Measurements from ENCODE around the gene SH3BGRL2.
"Not testable (repeated sequence)": the region's sequence is repeated elsewhere in the genome, so short reads cannot be mapped to it uniquely, and the experiment has no call there.

Gene SH3BGRL2

DNA sequence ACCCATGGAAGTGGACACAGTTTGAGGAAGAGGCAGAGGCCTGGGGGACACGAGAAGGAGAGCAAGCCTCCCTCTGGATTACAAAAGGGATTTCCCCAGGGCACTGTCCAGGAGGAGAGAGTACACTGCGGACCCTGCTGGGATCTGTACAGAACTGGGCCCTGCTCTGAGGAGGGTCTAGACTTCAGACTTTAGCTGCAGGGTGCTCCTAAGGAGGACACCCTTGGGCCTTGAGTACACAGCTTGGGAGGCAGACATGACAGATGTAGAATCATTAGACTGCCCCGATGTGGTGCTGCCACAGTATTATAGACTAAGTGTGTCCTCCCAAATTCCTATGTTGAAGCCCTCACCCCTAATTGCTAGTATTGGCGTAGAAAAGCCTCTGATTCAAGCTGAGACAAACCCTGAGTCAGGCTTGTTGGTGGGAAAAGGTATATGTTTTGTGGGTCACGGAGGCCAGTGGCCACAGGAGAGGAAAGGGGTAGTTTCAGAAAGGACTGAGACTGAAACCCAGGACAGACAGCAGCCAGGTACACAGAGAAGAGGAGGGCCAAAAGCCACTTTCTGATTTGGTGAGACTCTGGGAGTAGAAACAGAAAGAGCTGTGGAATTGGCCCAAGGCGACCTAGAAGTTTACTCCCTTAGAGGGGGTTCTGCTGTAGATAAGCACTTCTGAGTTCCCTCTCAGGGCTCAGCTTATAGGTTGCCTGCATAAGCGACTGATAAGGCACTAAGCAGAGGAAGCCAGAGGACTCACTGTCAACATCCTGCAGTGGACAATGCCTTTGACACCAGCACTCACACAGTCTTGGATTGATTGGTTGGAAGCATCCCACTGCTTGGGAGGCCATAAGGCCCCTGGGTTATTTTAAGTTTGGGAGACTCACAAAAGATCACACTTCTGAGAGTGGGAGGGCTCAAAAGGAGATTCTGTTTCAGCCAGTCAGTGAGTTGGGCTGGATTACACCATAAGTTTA is 16.5 kb upstream of the SH3BGRL2 start:
- no peak for DNase-seq

DNA sequence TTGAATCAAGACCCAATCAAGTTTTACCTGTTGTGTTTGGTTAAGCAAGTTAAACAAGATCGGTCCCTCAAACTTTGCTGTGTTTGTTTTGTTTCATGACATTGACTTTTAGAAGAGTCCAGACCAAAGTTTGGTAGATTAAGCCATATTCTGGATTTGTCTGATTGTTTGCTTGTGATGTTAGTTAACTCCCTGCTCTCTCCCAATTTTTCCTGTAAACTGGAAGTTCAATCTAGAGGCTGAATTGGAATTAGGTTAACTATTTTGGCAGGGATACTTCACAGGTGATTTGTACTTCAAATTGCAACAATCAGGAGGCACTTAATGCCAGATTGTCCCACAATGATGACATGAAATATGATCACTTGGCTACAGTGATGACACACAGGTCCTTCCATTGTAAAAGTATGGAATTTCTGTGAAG is 13.6 kb upstream of the SH3BGRL2 start:
- no peak for DNase-seq

- DNase-seq, result not testable (repeated sequence)
Measured at GRCh38 chr6:79618425-79618824, 12.7 kb upstream of the SH3BGRL2 start.

DNA sequence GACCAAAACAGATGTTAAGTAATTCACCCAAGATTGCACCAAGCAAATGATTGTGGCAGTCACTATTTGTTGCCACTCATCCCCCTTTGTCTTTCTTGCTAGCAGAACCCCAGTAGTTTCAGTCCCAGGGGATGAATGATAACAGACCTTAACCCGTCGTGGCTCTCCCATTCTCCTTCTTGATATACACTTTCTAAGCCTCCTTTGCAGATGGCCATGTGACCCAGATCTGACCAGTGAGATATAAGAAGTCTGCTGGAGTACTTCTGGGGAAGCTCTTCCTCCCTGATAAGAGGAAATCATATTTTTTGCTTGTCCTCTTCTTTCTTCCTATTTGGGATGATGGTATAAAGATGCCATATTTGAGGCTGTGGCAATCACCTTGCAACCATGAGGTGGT is 9.6 kb upstream of the SH3BGRL2 start:
- no peak for DNase-seq

- DNase-seq, result no peak
Measured at GRCh38 chr6:79622364-79622763, 8.8 kb upstream of the SH3BGRL2 start.

DNA sequence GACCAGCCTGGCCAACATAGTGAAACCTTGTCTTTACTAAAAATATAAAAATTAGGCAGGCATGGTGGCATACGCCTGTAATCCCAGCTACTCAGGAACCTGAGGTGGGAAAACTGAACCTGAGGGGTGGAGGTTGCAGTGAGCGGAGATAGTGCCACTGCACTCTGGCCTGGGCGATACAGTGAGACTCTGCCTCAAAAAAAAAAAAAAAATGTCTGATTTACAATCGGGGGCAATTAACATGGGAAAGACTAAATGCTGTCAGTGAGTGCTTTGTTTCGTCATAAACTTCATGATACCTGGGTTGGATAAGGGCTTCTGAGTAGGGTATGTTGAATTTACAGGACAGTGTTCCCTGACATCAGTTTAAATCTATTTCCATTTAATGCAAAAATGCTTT is 8.0 kb upstream of the SH3BGRL2 start:
- DNase-seq, result no peak

DNA sequence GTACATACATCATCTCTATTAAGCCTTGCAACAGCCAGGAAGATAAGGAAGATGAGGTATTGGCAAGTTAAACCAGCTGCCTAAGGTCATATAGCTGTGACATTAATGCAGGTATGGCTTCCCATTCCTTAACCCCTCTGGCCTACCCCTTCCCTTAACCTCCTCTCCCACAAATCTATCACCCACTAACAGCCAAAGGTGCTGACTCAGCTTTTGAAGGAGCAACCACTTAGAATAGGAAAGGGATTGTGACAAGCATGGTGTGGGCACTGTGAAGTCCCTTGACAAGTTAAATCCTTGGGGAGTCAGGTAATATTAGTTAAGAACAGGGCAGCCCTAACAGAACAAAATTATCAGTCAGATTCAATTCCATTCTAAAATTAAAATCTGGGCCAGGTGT is 5.4 kb upstream of the SH3BGRL2 start:
- DNase-seq, result no peak

DNA sequence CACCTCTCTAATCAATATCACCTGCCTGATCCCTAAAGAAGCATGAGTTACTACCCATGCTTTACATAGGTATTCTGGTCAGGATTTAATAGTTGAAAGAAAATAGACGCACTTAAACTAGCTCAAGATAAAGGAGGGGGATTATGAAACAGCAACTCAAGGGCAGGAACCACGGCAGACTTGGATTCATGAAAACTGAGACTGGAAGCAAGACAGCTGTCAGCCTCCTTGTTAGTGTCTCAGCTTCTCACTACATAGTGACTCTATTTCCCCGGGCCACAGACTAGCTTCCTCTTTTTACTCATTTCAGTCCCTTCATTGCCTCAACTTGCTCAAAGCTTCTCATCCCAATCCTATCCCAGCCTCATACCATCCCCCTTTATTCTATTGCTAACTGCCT is 4.3 kb upstream of the SH3BGRL2 start:
- DNase-seq, result no peak

- no peak for DNase-seq
Measured at GRCh38 chr6:79627422-79627821, 3.7 kb upstream of the SH3BGRL2 start.

DNA sequence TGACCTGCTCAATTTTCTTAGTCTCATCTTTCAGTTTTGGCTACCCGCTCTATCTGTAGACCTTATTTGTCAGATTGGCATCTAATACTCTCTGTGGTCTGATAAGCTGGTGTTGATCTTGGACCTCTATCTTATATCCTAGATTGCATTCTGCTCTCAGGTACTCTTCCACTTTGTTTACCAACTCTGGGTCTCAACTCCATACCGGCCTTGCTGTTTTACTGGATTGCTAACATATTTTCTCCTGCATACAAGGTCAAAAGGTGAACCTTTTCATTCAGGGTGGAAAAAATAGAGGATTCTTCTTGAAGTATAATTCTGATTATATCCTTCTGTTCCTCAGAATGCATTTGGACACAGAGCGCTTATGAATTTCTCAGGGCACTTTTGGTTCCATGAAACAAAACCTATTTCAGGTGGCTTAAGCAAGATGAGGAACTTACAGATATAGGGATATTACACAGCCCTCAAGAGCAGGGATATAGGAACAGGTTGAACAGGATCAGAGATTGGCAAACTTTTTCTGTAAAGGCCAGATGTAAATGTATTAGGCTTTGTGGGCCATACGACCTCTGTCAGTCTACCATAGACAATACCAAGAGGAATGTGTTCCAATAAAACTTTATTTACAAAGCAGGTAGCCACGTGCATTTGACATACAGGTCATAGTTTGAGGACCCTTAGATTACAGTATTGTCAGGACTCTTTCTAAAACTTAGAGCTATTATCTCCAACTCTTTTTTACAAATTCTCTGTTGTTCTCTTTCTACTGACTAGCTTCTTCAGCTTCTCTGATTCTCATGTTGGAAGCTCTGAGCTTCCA is 2.5 kb upstream of the SH3BGRL2 start:
- no peak for DNase-seq

- DNase-seq, result no peak
Measured at GRCh38 chr6:79630380-79630882, 698 bp upstream of the SH3BGRL2 start.

DNA sequence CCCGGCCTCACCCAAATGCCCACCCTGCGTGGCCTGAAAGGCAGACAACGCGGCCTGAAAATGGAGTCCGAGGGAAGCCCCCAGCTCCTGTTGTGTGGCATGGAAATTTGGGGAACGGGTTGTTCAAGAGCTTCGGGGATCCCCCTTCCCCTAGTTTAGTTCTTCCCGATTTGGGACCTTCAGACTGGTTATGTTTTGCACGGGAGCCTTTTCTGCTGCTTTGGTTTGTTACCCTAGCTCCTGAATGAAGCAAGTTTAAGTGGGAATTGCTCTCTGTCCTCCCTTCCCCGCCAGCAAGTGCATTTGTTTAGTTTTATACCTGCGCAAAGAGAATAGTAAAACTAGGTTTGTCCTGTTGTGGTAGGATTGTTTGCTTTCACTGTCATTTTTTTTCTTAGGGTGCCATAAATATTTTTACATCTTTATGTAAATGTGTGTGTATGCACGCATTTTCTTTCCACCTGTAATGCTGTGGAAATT is 604 bp downstream of the SH3BGRL2 start:
- DNase-seq, result no peak

DNA sequence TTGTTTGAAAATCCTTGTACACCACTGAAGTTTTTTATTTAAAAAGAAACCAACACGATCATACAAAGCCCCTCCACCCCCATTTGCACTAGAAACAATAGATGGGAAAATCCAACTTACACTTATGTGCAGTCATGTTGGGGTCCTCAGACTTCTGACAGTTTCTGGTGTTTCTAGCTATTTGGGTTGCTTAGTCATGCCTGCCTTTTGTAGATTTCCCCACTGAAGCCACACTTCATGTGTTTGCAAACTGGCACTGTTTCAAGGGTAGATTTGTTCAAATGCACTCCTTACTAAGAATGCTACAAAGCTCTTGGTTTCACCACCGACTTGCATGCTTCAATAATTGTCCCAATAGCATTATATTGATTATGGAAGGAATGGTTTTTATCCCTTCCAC is 1.5 kb downstream of the SH3BGRL2 start:
- DNase-seq, result no peak

DNA sequence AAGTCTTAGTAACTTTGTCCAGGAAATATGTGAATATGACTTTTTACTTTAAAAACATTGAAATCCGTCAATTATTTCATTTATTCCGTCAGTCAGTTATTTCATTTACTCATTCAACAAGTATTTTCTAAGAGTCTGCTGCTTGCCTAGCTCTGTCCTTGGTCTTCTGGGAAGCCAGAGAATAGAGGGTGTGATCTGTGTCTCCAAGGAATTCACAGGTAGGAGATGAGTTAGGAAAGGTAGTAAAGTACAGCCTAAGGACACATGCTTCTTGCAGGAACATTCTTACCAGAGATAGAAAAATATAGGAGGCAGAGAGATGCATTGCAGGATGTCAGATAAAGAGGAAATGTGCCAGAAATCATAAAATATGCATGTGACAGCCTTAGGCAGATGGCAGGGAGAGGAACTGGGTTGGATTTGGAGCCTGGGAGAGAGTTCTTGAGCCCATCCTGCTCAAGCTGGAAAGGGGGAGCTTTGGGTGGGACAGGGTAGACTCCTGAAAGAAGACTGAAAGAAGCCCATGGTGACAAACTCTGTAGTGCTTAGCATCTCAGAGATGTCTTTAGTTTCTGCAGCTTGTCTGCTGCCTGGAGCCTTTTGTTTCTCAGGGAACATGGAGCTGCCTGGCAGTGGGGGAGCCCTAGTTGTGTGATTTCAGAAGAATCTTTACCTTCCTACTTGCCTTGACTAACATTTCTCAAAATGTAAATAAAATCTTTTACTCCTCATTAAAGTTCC is 3.5 kb downstream of the SH3BGRL2 start:
- DNase-seq, result no peak

GRCh38 chr6:79635232-79635543 is 4.1 kb downstream of the SH3BGRL2 start:
- peak; percentile 57 for DNase-seq

DNA sequence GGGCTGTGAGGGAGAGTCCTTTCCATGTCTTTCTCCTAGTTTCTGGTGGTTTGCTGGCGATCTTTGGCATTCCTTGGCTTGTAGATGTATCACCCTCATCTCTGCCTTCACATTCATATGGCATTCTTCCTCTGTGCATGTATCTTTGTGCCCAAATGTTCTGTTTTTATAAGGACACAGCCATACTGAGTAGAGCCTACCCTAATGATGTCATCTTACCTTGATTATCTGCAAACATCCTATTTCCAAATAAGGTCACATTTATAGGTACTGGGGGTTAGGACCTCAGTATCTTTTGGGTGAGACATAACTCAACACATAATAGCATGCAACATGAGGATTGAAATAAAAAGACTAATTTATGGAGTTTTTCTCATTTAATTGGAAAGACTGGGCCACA is 5.5 kb downstream of the SH3BGRL2 start:
- no peak for DNase-seq

GRCh38 chr6:79640146-79641111 is 9.3 kb downstream of the SH3BGRL2 start:
- DNase-seq, result no peak

DNA sequence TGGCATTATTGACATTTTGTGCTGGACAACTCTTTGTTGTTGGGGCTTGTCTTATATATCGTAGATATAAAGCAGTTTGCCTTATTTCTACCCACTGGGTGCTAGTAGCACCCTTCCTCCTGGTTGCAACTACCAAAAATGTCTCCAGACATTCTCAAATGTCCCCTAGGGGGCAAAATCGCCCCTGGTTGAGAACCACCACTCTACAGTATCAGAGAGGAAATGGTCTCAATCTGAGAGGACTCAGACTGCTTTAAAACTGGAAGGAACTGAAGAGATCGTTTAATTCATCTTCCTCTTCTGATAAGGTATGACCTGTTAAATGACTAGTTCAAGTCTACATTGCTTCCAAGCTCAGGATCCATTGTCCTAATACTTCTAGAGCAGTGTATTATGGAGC is 14.9 kb downstream of the SH3BGRL2 start:
- DNase-seq, result no peak

DNA sequence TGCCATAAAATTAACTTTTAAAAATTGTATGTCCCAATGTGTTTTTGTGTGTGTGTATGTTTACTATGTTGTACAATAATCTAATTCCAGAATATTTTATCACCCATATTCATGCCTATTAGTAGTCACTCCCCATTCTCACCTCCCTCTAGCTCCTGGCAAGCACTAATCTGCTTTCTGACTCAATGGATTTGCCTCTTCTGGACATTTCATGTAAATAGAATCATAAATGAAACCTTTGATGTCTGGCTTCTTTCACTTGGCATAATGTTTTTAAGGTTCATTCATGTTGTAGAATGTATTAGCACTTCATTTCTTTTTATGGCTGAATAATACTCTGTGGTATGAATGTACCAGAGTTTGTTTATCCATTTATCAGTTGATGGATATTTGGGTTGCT is 15.4 kb downstream of the SH3BGRL2 start:
- DNase-seq, result no peak

DNA sequence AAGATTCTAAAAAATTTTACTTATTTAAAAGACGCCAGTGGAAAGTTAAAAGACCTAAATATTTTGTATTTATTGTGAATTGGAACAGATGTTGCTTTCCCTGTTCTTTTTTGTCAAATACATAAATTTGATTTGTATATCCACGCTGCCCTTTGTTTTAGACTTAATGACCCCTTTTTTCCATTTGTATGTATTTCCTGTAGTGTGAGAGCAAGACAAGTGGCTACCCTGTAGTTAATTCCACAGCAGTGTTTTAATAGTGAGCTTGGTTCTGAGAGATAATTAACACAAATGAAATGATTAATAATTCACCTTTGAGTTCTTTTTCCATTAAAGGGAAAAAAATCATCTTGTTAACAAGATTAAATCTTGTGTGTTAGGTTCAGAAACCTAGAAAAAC is 16.6 kb downstream of the SH3BGRL2 start:
- DNase-seq, result no peak

- DNase-seq, result no peak
Measured at GRCh38 chr6:79648328-79648727, 17.2 kb downstream of the SH3BGRL2 start.

DNA sequence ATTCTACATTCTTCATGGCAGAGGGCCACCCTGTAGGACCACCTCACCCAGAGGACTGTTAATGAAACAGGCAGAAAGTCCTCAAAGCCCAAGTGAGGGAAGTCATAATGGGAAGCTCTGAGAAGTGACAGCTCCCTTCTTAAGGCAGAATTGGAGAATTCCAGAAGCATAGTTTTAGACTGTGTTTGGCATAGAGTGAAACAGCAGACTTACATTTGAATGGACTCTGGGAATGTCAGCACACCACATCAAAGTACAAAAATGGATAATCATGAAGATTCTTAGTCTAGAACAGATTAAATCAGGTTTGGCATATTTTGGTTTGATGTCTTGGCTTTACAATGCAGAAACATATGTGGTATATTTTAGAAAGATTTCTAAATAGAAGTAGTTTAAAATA is 17.9 kb downstream of the SH3BGRL2 start:
- no peak for DNase-seq

Measured in fibroblast of skin of right biceps (primary cell).